H1 (cell line): ENCODE data around the gene PRRT4. TPM values are rescaled to one million over a fixed set of nuclear protein-coding genes. Genes with fewer than 3 reads are reported as not detected.

ENCODE experiments used
- ASH2L ChIP-seq: fragments of 200-600, 300-600 bp; sonication (generic); IDR thresholded peaks from one replicate; pipeline ENCODE4 v1.7.1; 2017; ENCODE audit warnings: low read length
- BACH1 ChIP-seq: IDR thresholded peaks from 2 replicates; pipeline ENCODE4 v1.6.1; 2012; ENCODE audit warnings: low read length, improper control_type of control experiment
- BRCA1 ChIP-seq: IDR thresholded peaks from 2 replicates; pipeline ENCODE4 v1.6.1; 2012; ENCODE audit warnings: low read depth, low read length, improper control_type of control experiment
- CEBPB ChIP-seq: IDR thresholded peaks from 2 replicates; pipeline ENCODE4 v1.6.1; 2012; ENCODE audit warnings: low read depth, low read length
- CHD1 ChIP-seq: IDR thresholded peaks from 2 replicates; pipeline ENCODE4 v1.6.1; 2012; ENCODE audit warnings: low read depth, low read length, improper control_type of control experiment
- EGR1 ChIP-seq: IDR thresholded peaks from 2 replicates; pipeline ENCODE4 v1.6.1; 2011; ENCODE audit warnings: low read depth, low read length, borderline replicate concordance
- EP300 ChIP-seq, 2 experiments: IDR thresholded peaks; 1 replicate in 1 of 2; 2 replicates in 1 of 2; pipeline ENCODE4 v1.6.1; 2011 to 2012; ENCODE audit warnings: low read depth in 2 of 2, low read length in 2 of 2, mild to moderate bottlenecking in 2 of 2, borderline replicate concordance in 1 of 2, inconsistent platforms in 1 of 2, moderate library complexity in 1 of 2
- GABPA ChIP-seq: IDR thresholded peaks from 2 replicates; pipeline ENCODE4 v1.6.1; 2011; ENCODE audit warnings: mild to moderate bottlenecking, low read length, moderate library complexity, borderline replicate concordance; ENCODE audit not compliant: insufficient read depth
- HDAC6 ChIP-seq: IDR thresholded peaks from one replicate; pipeline ENCODE4 v1.7.1; 2012; ENCODE audit warnings: low read depth, mild to moderate bottlenecking, inconsistent platforms, low read length, moderate library complexity
- JUN ChIP-seq: IDR thresholded peaks from 2 replicates; pipeline ENCODE4 v1.6.1; 2011; ENCODE audit warnings: low read depth, mild to moderate bottlenecking, improper control_type of control experiment, low read length
- MAFK ChIP-seq: IDR thresholded peaks from 2 replicates; pipeline ENCODE4 v1.6.1; 2012; ENCODE audit warnings: low read depth, mild to moderate bottlenecking, improper control_type of control experiment, low read length
- MAX ChIP-seq: IDR thresholded peaks from 2 replicates; pipeline ENCODE4 v1.6.1; 2012; ENCODE audit warnings: inconsistent platforms
- SP2 ChIP-seq: IDR thresholded peaks from 2 replicates; pipeline ENCODE4 v1.6.1; 2012; ENCODE audit warnings: mild to moderate bottlenecking, low read length, inconsistent platforms
- SP4 ChIP-seq: IDR thresholded peaks from 2 replicates; pipeline ENCODE4 v1.6.1; 2012; ENCODE audit warnings: low read length, inconsistent platforms
- SRF ChIP-seq: IDR thresholded peaks from 2 replicates; pipeline ENCODE4 v1.6.1; 2011; ENCODE audit warnings: mild to moderate bottlenecking, low read depth, low read length, moderate library complexity
- SUZ12 ChIP-seq: fragments of 200-600 bp; sonication (generic); IDR thresholded peaks from 2 replicates; pipeline ENCODE4 v1.6.1; 2012; ENCODE audit warnings: mild to moderate bottlenecking, inconsistent platforms, low read length, moderate library complexity, mixed read lengths
- TAF7 ChIP-seq: optimal IDR thresholded peaks from 2 replicates; pipeline ENCODE3; 2011; ENCODE audit warnings: low read depth, mild to moderate bottlenecking, inconsistent platforms, low read length, moderate library complexity, borderline replicate concordance
- TBP ChIP-seq: IDR thresholded peaks from 2 replicates; pipeline ENCODE4 v1.6.1; 2011; ENCODE audit warnings: low read depth, low read length, improper control_type of control experiment
- TCF12 ChIP-seq: IDR thresholded peaks from 2 replicates; pipeline ENCODE4 v1.6.1; 2011; ENCODE audit warnings: low read depth, mild to moderate bottlenecking, low read length
- YY1 ChIP-seq: IDR thresholded peaks from 2 replicates; pipeline ENCODE4 v1.6.1; 2011; ENCODE audit warnings: low read depth, mild to moderate bottlenecking, low read length
- polyA plus RNA-seq, 7 experiments: library from polyadenylated mRNA; depleted of rRNA in 3 of 7; stranded (reverse) in 5 of 7; unstranded in 2 of 7; fragments of >200 nt in 5 of 7; fragments of 200-250 nt in 2 of 7; gene quantifications; 1 replicate in 5 of 7; 2 replicates in 1 of 7; 4 replicates in 1 of 7; pipeline versions ENCODE4 v1.2.1 to v1.2.3, GENCODE V29; 2011 to 2013; ENCODE audit warnings: missing spikeins in 2 of 7, mixed read lengths in 2 of 7
- total RNA-seq: library from RNA; stranded (reverse); fragmentation: NEBNext Ultra II Directional; extraction: Animal tissue kit (Norgen Biotek cat#: 25700); gene quantifications from 2 replicates; pipeline ENCODE4 v1.2.1, GENCODE V29; 2021
- TF ChIP-seq, protein P1 (sequence below), 3 experiments: IDR thresholded peaks; 1 replicate in 2 of 3; 2 replicates in 1 of 3; pipeline versions ENCODE4 v1.5.1 to v1.6.1; 2011; ENCODE audit warnings: low read length in 3 of 3, mild to moderate bottlenecking in 3 of 3, inconsistent platforms in 2 of 3, low read depth in 1 of 3, moderate library complexity in 1 of 3; ENCODE audit not compliant: insufficient read depth in 1 of 3; ENCODE audit errors: control extremely low read depth in 1 of 3

The PRRT4 gene
- total and polyA plus RNA-seq, 2 of the 8 experiments (the other 6 are each of a cell fraction or from before 2014, with no cell fraction given) = 0.34 to 1.0 TPM

GRCh38 chr7:128409596-128410450 is 48.3 kb upstream of the PRRT4 start, which contains the start of gene IMPDH1 (continued):
- TF ChIP-seq TCF12 (no peak), MAX (no peak; the same call in 1 of the 2 replicates), EP300 (IDR thresholded peaks at IDR 0.05; ENCODE audit: borderline replicate concordance in 1 of 2, low read depth in 2 of 2, low read length in 2 of 2) (no peak), SUZ12 (no peak; the same call in 1 of the 2 replicates), CHD1 (no peak), HDAC6 (no peak), YY1 (no peak), EGR1 (no peak), SP4 (0 out of 2 replicates have a peak, but pooled peaks have one; percentile 54), MAFK (no peak), SP2 (no peak), TBP (no peak; the same call in 1 of the 2 replicates), BACH1 (no peak), GABPA (0 out of 2 replicates have a peak, but pooled peaks have one; percentile 17), ASH2L (peak; percentile 55), CEBPB (no peak), TAF7 (no peak), SRF (no peak), BRCA1 (no peak), JUN (no peak)
- TF ChIP-seq, protein P1, sequence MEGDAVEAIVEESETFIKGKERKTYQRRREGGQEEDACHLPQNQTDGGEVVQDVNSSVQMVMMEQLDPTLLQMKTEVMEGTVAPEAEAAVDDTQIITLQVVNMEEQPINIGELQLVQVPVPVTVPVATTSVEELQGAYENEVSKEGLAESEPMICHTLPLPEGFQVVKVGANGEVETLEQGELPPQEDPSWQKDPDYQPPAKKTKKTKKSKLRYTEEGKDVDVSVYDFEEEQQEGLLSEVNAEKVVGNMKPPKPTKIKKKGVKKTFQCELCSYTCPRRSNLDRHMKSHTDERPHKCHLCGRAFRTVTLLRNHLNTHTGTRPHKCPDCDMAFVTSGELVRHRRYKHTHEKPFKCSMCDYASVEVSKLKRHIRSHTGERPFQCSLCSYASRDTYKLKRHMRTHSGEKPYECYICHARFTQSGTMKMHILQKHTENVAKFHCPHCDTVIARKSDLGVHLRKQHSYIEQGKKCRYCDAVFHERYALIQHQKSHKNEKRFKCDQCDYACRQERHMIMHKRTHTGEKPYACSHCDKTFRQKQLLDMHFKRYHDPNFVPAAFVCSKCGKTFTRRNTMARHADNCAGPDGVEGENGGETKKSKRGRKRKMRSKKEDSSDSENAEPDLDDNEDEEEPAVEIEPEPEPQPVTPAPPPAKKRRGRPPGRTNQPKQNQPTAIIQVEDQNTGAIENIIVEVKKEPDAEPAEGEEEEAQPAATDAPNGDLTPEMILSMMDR (IDR thresholded peaks at IDR 0.05; ENCODE audit: control extremely low read depth in 1 of 3, insufficient read depth in 1 of 3, low read depth in 1 of 3, low read length in 3 of 3) = no peak
